GM11168 (cell line): ENCODE results near the gene SLC26A9.
"Not testable (repeated sequence)": the region's sequence is repeated elsewhere in the genome, so short reads cannot be mapped to it uniquely, and the experiment has no call there.

Experiments
- in situ Hi-C: fragments of 300-500 bp; cut with MboI; formaldehyde crosslinking; loops from one replicate; pipeline ENCODE4 v1.12.0; 2022; ENCODE audit warnings: low sequenced_read_pairs; ENCODE audit not compliant: unreplicated experiment

SLC26A9 gene

GRCh38 chr1:205913451-205914154 is 29.7 kb downstream of the SLC26A9 start:
- in situ Hi-C loops: no loop called here

- in situ Hi-C loops: no loop called here
These were observed 35.5 kb downstream of the SLC26A9 start for GRCh38 chr1:205907794-205908193.

- in situ Hi-C loops: not testable (repeated sequence)
These were observed 38.2 kb downstream of the SLC26A9 start for GRCh38 chr1:205905095-205905494.

- in situ Hi-C loops: no loop called here
These were observed 46.9 kb downstream of the SLC26A9 start for GRCh38 chr1:205896351-205896750.

GRCh38 chr1:205894119-205894518 is 49.1 kb downstream of the SLC26A9 start:
- in situ Hi-C loops: not testable (repeated sequence)

GRCh38 chr1:205892175-205892574 is 51.1 kb downstream of the SLC26A9 start:
- in situ Hi-C loops: not testable (repeated sequence)

- in situ Hi-C loops: not testable (repeated sequence)
These were observed 51.8 kb downstream of the SLC26A9 start for GRCh38 chr1:205891481-205891880.

- in situ Hi-C loops: not testable (repeated sequence)
These were observed 52.6 kb downstream of the SLC26A9 start for GRCh38 chr1:205890631-205891030.

GRCh38 chr1:205889706-205890105 is 53.5 kb downstream of the SLC26A9 start:
- in situ Hi-C loops: not testable (repeated sequence)

- in situ Hi-C loops: not testable (repeated sequence)
These were observed 54.2 kb downstream of the SLC26A9 start for GRCh38 chr1:205889006-205889405.

- in situ Hi-C loops: no loop called here
These were observed 59.5 kb downstream of the SLC26A9 start for GRCh38 chr1:205883792-205884191.

GRCh38 chr1:205880923-205881322 is 62.3 kb downstream of the SLC26A9 start:
- in situ Hi-C loops: no loop called here

GRCh38 chr1:205879974-205880373 is 63.3 kb downstream of the SLC26A9 start:
- in situ Hi-C loops: no loop called here

- in situ Hi-C loops: no loop called here
These were observed 65.2 kb downstream of the SLC26A9 start for GRCh38 chr1:205878026-205878425.

- in situ Hi-C loops: not testable (repeated sequence)
These were observed 70.1 kb downstream of the SLC26A9 start for GRCh38 chr1:205873148-205873547.

- in situ Hi-C loops: no loop called here
These were observed 73.0 kb downstream of the SLC26A9 start for GRCh38 chr1:205870236-205870635.
